HG03103 (cell line): ENCODE data around the gene TFF1.

Experiments used
- ATAC-seq: cut with Tn5 transposase; IDR thresholded peaks from one replicate; pipeline ENCODE4 v1.9.1; 2021; ENCODE audit warnings: low read depth; ENCODE audit not compliant: unreplicated experiment

The TFF1 gene

DNA sequence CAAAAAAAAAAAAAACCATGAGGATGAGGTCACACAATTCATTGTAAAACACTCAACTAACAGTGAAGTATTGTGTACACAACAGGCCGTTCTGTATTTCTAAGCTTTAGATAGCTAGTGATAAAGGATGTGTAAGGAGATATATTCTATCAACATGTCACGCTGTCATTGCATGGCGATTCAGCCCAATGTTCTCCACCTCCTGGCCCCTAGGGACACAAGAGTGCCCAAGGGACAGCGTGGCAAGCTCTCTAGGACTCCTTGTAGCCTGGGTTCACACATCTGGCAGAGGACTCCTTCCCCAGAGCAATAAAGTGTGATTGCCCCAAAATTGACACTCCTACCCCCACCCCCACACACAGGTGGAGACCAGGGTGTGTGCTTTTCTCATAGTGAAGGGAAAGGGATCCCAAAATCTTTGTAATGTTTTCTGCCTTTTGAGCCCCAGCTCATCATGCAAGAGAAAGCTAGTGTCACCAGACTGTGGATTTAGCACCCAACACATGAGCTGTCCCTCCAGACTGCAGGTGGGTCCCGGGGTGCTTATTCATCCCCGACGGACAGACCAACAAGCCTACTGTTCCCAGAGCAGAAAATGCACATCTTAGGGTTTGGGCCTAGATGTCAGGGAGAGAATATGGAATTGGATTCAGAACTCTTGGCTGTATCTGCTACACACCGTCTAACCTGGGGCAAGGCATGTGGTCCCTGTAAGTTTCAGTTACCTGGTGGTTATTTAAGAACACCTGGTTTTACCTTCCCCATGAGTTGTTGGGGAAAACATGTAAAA, 18.0 kb upstream of the TFF1 start:
- no peak for ATAC-seq

DNA sequence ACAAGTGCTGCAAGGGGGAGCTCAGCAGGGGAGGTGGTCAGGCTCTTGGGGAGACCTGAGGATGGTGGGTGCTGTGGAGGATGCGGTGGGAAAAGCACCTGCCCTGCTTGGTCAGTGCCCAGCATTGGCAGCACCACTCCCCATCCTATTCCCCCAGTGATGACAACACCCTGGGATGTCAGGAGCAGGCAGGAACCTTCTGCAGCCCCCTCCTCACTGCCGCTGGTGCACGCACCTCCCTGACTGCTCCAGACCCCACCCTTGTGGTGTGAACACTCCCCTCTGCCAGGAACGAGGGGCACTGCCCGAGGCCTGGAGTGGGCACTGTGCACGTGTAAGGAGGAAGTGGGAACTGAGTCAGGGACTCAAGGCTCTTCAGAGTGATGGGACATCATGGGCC, 17.0 kb upstream of the TFF1 start:
- ATAC-seq, result no peak

DNA sequence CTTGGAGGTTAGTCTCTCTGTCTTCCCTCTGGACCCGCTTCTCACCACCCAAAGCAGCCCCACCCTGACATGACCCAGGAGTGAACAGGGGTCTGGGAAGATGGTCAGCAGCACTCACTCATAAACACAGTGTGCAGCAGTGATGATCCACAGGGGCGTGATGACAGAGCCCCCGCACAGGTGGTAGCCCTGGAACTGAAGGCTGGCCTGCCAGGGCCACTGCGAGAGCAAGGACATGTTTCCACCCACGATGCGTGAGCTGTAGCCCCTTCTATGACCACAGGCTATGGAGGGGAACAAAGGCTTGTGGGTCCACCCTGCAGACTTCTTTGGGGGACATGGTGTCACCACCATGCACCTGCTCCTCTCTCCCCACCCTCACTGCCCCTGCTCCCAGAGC, 16.6 kb upstream of the TFF1 start:
- ATAC-seq, result no peak

DNA sequence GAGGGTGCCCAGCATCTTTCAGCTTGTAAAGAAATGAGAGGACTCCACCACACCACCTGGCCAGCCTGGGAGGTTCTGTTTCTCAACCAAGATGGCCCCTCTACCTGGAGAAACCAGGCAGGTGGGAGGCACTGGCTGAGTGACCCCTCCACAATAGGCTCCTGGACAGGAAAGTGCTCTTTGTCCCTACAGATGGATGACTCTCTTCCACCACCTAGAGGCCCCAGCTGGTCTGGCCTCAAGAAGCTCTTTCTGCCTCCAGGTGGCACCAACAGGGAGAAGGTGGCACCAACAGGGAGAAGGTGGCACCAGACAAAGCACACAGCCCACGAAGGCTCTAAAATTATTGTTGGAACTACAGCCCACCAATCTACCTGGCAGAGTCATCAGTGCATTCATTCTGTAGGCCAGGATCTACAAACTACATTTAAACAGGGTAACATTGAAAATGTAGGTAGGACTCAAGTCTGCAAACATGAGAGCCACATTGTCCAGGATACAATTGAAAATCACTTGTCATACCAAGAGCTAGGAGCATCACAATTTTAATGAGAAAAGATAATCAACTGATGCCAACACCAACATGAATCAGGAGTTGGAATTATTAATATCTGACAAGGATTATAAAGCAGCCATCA, 15.1 kb upstream of the TFF1 start:
- ATAC-seq, result no peak

DNA sequence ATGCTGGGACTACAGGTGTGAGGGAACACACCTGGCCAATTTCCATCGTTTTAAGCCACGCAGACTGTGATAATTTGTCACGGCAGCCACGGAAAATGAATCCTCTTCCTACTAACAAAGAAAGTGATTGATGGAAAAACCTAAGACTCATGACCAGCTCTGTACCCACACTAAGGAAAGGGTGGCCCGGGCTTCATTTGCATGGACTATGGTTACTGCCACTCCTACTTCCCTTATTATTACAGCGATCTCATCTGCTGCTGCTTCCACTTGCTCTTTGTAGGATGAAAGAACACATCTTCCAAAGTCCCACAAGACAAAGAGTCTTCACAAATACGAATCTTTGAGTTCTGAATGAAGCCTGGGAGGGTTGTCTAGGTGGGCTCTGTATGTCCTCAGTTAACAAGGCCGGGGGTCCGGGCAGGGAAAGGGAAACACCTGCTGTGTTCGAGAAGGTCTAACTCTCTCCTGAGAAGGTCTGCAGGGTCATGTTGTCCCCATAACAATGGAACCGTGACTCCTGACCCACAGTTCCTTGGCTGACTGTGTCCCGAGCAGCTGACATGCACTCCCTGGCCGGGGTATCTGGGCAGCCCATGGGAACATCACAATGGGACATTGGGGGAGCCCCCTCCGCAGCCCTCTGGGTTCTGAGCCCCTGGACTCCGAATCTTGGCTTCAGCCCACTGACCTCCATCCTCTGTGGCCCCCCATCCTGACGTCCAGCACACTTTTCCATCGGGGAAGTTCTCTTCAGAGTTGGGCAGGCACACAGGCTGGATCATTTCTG, 13.3 kb upstream of the TFF1 start:
- no peak for ATAC-seq

DNA sequence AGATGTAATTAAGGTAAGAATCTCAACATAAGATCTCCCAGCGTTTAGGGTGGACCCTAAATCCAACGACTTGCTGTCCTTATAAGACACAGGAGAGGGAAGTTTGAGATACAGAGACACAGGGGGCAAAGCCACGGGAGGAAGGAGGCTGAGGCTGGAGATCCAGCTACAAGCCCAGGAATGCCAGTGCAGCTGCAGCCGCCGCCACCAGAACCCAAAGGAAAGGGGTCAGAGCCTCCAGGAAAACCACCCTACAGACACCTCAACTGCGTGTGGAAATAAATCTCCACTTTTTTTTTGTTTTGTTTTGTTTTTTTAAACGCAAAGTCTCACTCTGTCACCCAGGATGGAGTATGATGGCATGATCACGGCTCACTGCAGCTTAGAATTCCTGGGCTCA, 12.1 kb upstream of the TFF1 start:
- ATAC-seq, result no peak

DNA sequence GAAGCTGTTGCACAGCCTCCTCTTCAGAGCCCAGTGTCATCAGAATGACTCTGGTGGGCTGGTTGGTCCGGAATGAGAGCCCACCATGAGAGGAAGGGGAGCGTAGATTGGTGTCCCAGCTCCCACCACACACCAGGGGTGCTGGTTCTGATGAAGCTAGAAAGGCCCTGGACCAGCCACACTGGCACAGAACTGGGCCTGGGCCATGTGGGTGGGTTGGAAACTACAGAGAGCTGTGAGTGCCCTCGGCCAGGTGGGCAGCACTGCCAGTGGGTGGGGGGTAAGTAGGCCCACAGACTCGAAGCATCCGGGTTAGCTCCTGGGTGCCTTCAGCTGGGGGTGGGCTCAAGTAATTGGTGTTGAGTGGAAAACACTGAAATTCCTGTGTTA, 11.6 kb upstream of the TFF1 start:
- no peak for ATAC-seq

DNA sequence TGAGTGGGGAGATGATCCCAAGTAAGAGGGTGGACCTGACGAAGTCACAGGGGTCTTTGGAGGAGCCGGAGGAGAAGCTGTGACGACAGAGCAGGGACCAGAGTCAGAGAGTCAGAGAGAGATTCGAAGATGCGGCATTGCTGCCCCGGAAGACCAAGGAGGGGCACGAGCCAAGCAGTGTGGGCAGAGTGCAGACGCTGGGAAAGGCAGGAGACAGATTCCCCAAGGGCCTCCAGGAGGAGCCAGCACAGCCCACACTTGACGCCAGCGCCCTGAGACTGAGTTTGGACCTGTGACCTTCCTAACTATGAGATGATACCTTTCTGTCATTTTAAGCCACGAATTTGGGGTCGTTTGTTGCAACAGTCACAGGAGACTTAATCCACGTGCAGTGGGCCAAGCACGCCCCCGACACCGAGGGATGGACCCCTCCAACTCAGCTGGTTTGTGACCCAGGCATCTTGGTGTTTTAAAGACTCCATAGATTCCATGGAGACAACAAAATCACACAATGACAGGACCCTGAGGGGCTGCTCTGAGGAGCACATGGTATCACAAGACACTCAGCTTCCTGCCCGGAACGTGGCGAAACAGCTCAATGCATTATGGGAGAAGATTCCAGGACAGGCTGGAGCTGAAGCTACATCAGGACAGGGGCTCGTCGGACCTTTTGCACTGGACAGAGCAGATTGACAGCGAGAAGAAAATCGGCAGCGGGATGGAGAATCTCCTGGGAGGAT, 11.0 kb upstream of the TFF1 start:
- ATAC-seq, result no peak

DNA sequence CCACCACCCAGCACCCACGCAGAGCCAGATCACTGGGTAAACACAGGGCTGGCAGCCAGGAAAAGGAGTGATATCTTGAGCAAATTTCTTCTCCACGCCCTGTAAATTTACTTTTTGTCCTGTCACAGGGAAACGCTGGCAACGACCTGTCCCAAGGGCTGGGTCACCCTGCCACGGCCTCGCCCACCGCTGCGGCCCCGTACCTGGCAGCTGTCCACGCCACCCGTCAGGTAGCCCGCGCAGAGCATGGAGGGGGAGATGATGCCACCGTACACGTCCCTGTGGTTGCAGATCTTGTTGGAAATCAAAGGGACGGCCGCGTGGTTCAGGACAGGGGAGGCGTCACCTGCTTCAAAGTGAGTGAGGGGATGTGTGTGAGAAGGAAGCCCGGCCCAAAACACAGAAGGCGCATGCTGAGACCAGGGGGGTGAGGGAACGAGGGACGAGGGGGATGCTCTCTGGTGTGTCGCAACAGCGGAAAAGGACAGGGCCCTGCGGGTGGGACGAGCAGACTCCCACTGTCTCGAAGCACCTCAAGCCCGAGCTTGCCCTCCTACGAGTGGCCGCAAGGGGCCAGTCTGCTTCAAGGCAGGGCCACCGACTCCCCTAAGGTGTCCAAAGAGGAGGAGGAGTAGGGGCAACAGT, 10.1 kb upstream of the TFF1 start:
- ATAC-seq, result no peak

DNA sequence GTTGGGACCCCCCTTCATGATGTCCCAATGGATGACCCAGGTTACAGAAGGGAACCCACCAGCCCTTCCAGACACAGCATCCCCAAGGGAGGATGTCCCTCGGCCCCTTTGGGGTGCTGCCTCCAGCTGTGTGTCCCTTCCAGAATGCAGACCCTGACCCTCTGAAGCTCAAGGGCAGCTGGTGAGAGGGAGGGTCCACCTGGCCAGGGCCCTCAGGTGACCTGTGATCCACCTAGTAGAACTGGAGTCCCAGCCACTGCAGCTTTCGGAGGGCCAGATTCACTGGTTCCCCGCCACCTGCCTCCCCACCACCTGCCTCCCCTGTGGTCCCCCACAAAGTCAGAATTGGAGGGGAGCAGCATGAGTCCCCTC, 9.6 kb upstream of the TFF1 start:
- ATAC-seq, result no peak

DNA sequence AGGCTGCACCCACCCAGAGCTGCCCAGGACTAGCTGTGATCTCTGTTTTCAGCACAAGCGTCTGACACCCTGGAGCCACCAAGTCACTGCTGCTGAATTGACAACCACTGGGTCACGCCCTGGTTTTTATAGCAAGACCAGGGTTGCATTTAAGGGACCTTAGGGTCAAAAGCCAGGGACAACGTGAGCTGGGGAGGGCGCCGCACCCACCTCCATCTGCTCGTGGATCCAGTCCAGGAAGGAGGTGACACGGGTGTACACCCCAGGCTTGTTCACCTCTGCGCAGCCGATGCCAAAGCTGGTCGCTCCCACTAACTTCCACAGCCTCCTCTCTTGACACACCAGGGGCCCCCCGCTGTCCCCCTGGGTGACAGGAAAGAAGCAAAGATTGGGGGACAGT, 9.2 kb upstream of the TFF1 start:
- no peak for ATAC-seq

DNA sequence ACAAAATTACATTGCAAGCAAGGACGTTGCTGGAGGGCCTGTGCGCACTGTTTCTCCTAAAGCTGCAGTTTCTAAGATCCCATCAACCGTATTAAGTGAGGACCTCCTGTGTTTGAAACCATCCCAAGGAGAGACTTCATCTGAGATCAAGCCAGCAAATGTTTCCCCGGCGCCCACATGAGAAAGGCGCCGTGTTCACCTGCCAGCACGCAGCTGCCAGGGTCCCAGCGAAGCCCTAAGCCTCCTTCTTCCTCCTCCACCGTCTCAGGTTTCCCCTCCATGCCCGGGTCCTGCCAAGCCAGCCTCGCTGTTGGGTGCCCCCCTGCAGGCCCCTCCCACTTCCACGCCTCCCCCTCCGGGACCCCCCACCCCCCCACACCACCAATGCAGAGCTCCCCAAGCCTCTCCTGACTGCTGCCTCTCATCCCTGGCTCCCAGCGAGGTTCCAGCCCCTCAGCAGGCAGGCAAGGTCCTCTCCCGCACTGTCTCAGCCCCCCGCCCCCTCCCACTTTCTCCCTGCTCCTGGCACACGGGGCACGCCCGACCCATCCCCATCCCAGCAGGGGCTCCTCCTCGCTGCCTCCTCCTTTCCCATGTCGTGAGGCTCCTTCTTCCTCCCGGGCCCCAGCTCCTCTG, 8.6 kb upstream of the TFF1 start:
- no peak for ATAC-seq

DNA sequence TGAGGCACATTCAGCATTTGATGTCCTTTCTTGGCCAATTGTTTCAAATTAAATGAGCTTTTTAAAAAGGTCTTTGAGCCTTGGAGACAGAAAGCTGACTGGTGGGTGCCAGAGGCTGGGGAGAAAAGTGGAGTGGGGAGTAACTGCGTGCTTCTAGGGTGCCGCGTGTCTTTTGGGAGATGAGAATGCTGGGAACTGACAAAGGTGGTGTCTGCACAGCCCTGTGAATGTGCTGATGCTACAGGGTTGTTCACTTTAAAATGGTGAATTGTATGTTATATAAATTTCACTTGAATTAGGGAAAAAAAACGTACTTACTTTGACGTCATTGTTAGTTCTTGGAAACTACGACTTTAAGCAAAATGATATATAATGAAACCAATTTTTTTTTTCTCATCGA, 8.1 kb upstream of the TFF1 start:
- no peak for ATAC-seq

DNA sequence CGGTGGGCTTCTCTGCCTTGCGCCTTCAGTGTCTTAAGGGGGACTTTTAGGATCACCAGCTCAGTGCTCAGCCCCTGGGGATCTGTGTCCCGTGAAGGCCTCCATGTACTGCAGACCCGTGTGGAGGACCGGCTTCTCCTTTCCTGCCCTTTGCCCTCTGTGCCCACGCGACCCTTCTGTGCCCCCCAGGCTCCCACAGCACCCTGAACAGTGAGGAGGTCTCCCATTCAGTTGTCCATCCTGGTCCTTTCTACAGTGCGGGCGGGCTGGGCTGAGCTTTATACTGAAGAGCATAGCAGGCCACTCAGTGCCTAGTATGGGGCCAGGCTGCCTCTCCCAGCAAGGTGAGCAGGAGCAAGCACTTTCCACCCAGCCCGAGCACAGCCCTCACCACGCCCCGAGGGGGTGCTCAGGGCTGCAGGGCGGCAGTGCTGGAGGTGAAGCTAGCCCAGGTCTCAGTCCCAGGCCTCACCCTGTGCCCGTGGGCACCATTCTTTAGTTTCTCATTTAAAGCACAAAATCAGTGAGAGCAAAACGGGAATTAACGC, 7.6 kb upstream of the TFF1 start:
- no peak for ATAC-seq

DNA sequence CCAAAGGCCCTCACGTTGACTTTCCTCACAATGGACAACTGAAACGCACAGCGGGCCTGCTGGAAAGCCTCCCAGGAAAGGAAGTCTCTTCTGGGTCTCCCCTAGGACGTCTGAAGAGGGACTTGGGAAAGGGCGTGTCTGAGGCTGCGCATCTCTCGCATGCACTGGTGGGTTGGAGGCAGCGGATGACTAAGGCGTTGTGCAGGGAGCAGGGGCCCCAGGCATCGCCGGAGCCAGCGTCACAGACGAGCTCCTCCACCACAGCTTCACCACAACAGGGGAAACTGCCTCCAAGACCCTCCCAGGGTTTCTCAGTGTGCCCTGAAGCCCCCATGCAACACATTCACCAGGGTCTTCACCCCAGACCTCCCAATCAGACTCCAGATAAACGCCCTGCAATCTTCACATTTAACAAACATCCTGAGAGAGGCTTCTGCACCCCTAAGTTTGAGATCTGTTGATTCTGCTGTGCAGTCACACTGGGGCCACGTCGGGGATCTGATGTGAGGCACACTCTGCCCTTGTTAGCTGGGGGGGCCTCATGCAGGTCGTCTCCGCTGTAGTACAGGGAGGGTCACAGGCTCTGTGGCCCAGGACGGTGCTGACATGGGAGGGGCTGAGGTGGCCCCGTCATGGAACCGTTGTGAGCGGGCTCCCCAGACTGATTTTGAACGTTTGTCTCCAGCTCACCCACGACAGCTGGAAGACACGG, 7.0 kb upstream of the TFF1 start:
- ATAC-seq, result no peak

DNA sequence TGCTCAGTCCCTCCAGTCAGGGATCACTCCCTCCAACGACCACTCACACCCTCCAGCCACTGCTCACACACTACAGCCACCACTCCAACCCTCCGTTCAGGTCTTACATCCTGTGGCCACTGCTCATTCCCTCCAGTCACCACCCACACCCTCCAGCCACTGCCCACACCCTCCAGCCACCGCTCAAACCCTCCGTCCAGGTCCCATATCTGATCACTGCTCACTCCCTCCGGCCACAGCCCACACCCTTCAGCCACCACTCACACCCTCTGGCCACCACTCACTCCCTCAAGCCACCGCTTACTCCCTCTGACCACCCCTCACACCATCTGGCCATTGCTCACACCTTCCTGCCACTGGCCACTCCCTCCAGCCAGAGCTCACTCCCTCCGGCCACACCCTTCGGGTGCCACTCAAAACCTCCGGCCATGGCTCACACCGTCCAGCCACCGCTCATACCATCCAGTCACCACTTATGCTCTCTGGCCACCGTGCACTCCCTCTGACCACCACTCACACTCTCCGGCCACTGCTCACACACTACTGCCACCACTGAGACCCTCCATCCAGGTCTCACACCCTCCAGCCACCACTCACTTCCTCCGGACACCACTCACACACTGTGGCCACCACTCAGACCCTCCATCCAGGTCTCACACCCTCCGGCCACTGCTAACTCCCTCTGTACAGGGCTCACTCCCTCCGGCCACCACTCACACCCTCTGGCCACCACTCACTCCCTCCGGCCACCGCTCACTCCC, 4.7 kb upstream of the TFF1 start:
- no peak for ATAC-seq

DNA sequence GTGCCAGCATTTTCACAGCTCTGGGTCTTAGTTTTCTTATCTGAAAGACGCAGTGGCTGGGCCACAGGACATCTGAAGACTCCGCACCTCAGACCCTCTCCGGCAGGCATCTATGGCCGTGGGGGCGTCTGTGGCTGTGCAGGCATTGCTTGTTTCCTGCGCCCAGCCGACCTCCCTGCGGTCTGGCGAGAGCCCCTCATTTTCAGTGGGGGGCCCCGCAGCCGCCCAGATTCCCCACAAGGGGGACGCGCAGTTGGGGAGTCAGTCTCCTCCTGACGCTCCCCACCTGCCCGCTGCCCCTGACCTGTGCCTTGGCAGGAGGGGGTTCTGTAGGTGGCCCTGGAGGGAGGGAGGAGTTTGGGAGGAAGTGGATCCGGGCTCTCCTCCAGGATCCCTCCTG, 3.5 kb upstream of the TFF1 start:
- no peak for ATAC-seq

DNA sequence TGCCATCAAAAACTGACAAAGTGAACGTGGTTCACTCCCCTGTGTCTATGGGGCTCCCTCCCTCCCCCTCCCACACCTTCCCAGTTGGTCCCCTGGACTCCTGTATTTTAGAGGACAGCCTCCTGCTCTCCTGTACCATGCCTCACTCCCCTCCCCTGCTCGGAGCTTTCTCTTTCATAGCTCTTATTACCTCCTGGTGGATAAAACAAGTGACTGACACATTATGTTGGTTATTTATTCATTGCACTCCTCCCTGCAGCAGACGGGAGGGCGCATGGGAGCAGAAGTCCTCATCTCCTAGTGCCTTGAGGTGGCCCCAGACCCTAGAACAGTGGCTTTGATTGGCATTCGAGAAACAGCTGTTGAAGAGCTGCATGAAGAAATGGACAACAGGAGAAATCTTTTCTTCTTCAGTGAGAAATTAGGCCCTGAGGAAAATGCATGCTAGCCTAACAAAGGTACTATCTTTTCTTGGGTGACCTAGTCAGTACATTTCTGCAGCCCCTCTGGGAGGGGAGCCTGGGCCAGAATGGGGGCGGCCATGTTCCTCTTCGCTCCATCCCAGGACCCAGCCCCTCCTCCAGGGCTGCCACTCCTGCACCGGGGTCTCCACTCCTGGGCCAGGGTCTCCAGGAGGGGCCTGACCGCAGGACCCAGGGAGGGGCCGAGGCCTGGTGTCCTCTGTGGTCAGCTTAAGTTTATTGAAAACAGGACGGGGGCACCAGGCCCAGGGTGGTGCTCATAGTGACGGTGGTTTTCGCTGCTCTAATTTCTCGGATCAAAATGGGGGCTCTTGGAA, 1.2 kb upstream of the TFF1 start:
- no peak for ATAC-seq
